Measurements from ENCODE around the gene SLC16A12.

Gene SLC16A12

GRCh38 chr10:89469517-89469916 is 65.9 kb downstream of the SLC16A12 start:
- Histone ChIP-seq H3K4me1 (ENCODE audit: control insufficient read depth, insufficient read depth, low read length) (no peaks in the 10 kb centered on the region), H3K27ac (ENCODE audit: low read depth, low read length) (no peak overlapping the region), H3K27me3 (ENCODE audit: control insufficient read depth, insufficient read depth, low read length) (no peaks in the 10 kb centered on the region)

GRCh38 chr10:89468191-89468965 is 67.0 kb downstream of the SLC16A12 start:
- Histone ChIP-seq H3K9ac (ENCODE audit: low read depth, low read length) (no peak overlapping the region), H3K27me3 (ENCODE audit: control insufficient read depth, insufficient read depth, low read length) (no peaks in the 10 kb centered on the region), H3K36me3 (ENCODE audit: control insufficient read depth, insufficient read depth, low read length) (no peaks in the 10 kb centered on the region), H3K4me1 (ENCODE audit: control insufficient read depth, insufficient read depth, low read length) (no peaks in the 10 kb centered on the region), H3K9me3 (ENCODE audit: control insufficient read depth, insufficient read depth, low read length) (no peaks in the 10 kb centered on the region), H3K27ac (ENCODE audit: low read depth, low read length) (no peak overlapping the region), H3K4me3 (ENCODE audit: low read depth, low read length) (no peak overlapping the region)

More at GRCh38 chr10:89469517-89469916, 65.9 kb downstream of the SLC16A12 start:
- no peak overlapping the region for H3K4me3 ChIP-seq (ENCODE audit: low read depth, low read length)
- H3K36me3 ChIP-seq (ENCODE audit: control insufficient read depth, insufficient read depth, low read length): no peaks in the 10 kb centered on the region
- no peaks in the 10 kb centered on the region for H3K9me3 ChIP-seq (ENCODE audit: control insufficient read depth, insufficient read depth, low read length)
- no peak overlapping the region for H3K9ac ChIP-seq (ENCODE audit: low read depth, low read length)

GRCh38 chr10:89466599-89467035 is 68.8 kb downstream of the SLC16A12 start:
- no peak overlapping the region for H3K27ac ChIP-seq (ENCODE audit: low read depth, low read length)
- no peaks in the 10 kb centered on the region for H3K9me3 ChIP-seq (ENCODE audit: control insufficient read depth, insufficient read depth, low read length)
- H3K4me3 ChIP-seq (ENCODE audit: low read depth, low read length): no peak overlapping the region

GRCh38 chr10:89465196-89465595 is 70.2 kb downstream of the SLC16A12 start:
- Histone ChIP-seq H3K36me3 (ENCODE audit: control insufficient read depth, insufficient read depth, low read length) (no peaks in the 10 kb centered on the region), H3K9me3 (ENCODE audit: control insufficient read depth, insufficient read depth, low read length) (no peaks in the 10 kb centered on the region)

More at GRCh38 chr10:89466599-89467035, 68.8 kb downstream of the SLC16A12 start:
- Histone ChIP-seq H3K4me1 (ENCODE audit: control insufficient read depth, insufficient read depth, low read length) (no peaks in the 10 kb centered on the region), H3K27me3 (ENCODE audit: control insufficient read depth, insufficient read depth, low read length) (no peaks in the 10 kb centered on the region), H3K36me3 (ENCODE audit: control insufficient read depth, insufficient read depth, low read length) (no peaks in the 10 kb centered on the region), H3K9ac (ENCODE audit: low read depth, low read length) (no peak overlapping the region)

GRCh38 chr10:89463846-89464537 is 71.4 kb downstream of the SLC16A12 start:
- no peak overlapping the region for H3K27ac ChIP-seq (ENCODE audit: low read depth, low read length)
- no peaks in the 10 kb centered on the region for H3K27me3 ChIP-seq (ENCODE audit: control insufficient read depth, insufficient read depth, low read length)
- no peaks in the 10 kb centered on the region for H3K36me3 ChIP-seq (ENCODE audit: control insufficient read depth, insufficient read depth, low read length)
- H3K4me3 ChIP-seq (ENCODE audit: low read depth, low read length): no peak overlapping the region
- no peak overlapping the region for H3K9ac ChIP-seq (ENCODE audit: low read depth, low read length)
- no peaks in the 10 kb centered on the region for H3K4me1 ChIP-seq (ENCODE audit: control insufficient read depth, insufficient read depth, low read length)
- H3K9me3 ChIP-seq (ENCODE audit: control insufficient read depth, insufficient read depth, low read length): no peaks in the 10 kb centered on the region

More at GRCh38 chr10:89465196-89465595, 70.2 kb downstream of the SLC16A12 start:
- Histone ChIP-seq H3K27me3 (ENCODE audit: control insufficient read depth, insufficient read depth, low read length) (no peaks in the 10 kb centered on the region), H3K27ac (ENCODE audit: low read depth, low read length) (no peak overlapping the region), H3K4me3 (ENCODE audit: low read depth, low read length) (no peak overlapping the region), H3K4me1 (ENCODE audit: control insufficient read depth, insufficient read depth, low read length) (no peaks in the 10 kb centered on the region), H3K9ac (ENCODE audit: low read depth, low read length) (no peak overlapping the region)

GRCh38 chr10:89458784-89459183 is 76.6 kb downstream of the SLC16A12 start:
- no peaks in the 10 kb centered on the region for H3K27me3 ChIP-seq (ENCODE audit: control insufficient read depth, insufficient read depth, low read length)
- H3K9me3 ChIP-seq (ENCODE audit: control insufficient read depth, insufficient read depth, low read length): no peaks in the 10 kb centered on the region
- H3K4me1 ChIP-seq (ENCODE audit: control insufficient read depth, insufficient read depth, low read length): no peaks in the 10 kb centered on the region
- H3K27ac ChIP-seq (ENCODE audit: low read depth, low read length): no peak overlapping the region
- no peaks in the 10 kb centered on the region for H3K36me3 ChIP-seq (ENCODE audit: control insufficient read depth, insufficient read depth, low read length)
- no peak overlapping the region for H3K4me3 ChIP-seq (ENCODE audit: low read depth, low read length)
- no peak overlapping the region for H3K9ac ChIP-seq (ENCODE audit: low read depth, low read length)

- H3K27me3 ChIP-seq (ENCODE audit: control insufficient read depth, insufficient read depth, low read length): no peaks in the 10 kb centered on the region
- H3K27ac ChIP-seq (ENCODE audit: low read depth, low read length): no peak overlapping the region
- H3K9ac ChIP-seq (ENCODE audit: low read depth, low read length): no peak overlapping the region
- no peaks in the 10 kb centered on the region for H3K36me3 ChIP-seq (ENCODE audit: control insufficient read depth, insufficient read depth, low read length)
- no peaks in the 10 kb centered on the region for H3K4me1 ChIP-seq (ENCODE audit: control insufficient read depth, insufficient read depth, low read length)
- no peaks in the 10 kb centered on the region for H3K9me3 ChIP-seq (ENCODE audit: control insufficient read depth, insufficient read depth, low read length)
- no peak overlapping the region for H3K4me3 ChIP-seq (ENCODE audit: low read depth, low read length)
These were observed 77.1 kb downstream of the SLC16A12 start for GRCh38 chr10:89458291-89458690.

GRCh38 chr10:89454561-89455347 is 80.6 kb downstream of the SLC16A12 start:
- no peaks in the 10 kb centered on the region for H3K9me3 ChIP-seq (ENCODE audit: control insufficient read depth, insufficient read depth, low read length)

GRCh38 chr10:89452193-89452592 is 83.2 kb downstream of the SLC16A12 start:
- Histone ChIP-seq H3K9ac (ENCODE audit: low read depth, low read length) (no peak overlapping the region), H3K4me3 (ENCODE audit: low read depth, low read length) (no peak overlapping the region), H3K27me3 (ENCODE audit: control insufficient read depth, insufficient read depth, low read length) (no peaks in the 10 kb centered on the region), H3K27ac (ENCODE audit: low read depth, low read length) (no peak overlapping the region), H3K4me1 (ENCODE audit: control insufficient read depth, insufficient read depth, low read length) (no peaks in the 10 kb centered on the region), H3K9me3 (ENCODE audit: control insufficient read depth, insufficient read depth, low read length) (no peaks in the 10 kb centered on the region), H3K36me3 (ENCODE audit: control insufficient read depth, insufficient read depth, low read length) (no peaks in the 10 kb centered on the region)

More at GRCh38 chr10:89454561-89455347, 80.6 kb downstream of the SLC16A12 start:
- H3K4me1 ChIP-seq (ENCODE audit: control insufficient read depth, insufficient read depth, low read length): no peaks in the 10 kb centered on the region
- no peak overlapping the region for H3K4me3 ChIP-seq (ENCODE audit: low read depth, low read length)
- no peak overlapping the region for H3K27ac ChIP-seq (ENCODE audit: low read depth, low read length)
- no peak overlapping the region for H3K9ac ChIP-seq (ENCODE audit: low read depth, low read length)
- no peaks in the 10 kb centered on the region for H3K36me3 ChIP-seq (ENCODE audit: control insufficient read depth, insufficient read depth, low read length)
- no peaks in the 10 kb centered on the region for H3K27me3 ChIP-seq (ENCODE audit: control insufficient read depth, insufficient read depth, low read length)

GRCh38 chr10:89450901-89451300 is 84.5 kb downstream of the SLC16A12 start:
- Histone ChIP-seq H3K4me1 (ENCODE audit: control insufficient read depth, insufficient read depth, low read length) (no peaks in the 10 kb centered on the region), H3K36me3 (ENCODE audit: control insufficient read depth, insufficient read depth, low read length) (no peaks in the 10 kb centered on the region), H3K9me3 (ENCODE audit: control insufficient read depth, insufficient read depth, low read length) (no peaks in the 10 kb centered on the region), H3K27ac (ENCODE audit: low read depth, low read length) (no peak overlapping the region), H3K27me3 (ENCODE audit: control insufficient read depth, insufficient read depth, low read length) (no peaks in the 10 kb centered on the region), H3K9ac (ENCODE audit: low read depth, low read length) (no peak overlapping the region), H3K4me3 (ENCODE audit: low read depth, low read length) (no peak overlapping the region)
